Fibroblast of pulmonary artery (primary cell): ENCODE results near the gene WDR62.
"Not testable (repeated sequence)": the region's sequence is repeated elsewhere in the genome, so short reads cannot be mapped to it uniquely, and the experiment has no call there.

Experiments
- DNase-seq: peaks from one replicate; pipeline ENCODE4 v3.0.0-alpha.2; 2010; ENCODE audit warnings: low read depth
- H3K4me3 ChIP-seq: replicated peaks from 2 replicates; pipeline ENCODE4 v1.5.1; 2011; ENCODE audit warnings: low read depth, mild to moderate bottlenecking, control low read depth, low read length, moderate library complexity
- TF ChIP-seq, protein P1 (sequence below): IDR thresholded peaks from 2 replicates; pipeline ENCODE4 v1.5.1; 2011; ENCODE audit warnings: mild to moderate bottlenecking, control low read depth, low read length, inconsistent platforms; ENCODE audit errors: missing control alignments

Gene WDR62

DNA sequence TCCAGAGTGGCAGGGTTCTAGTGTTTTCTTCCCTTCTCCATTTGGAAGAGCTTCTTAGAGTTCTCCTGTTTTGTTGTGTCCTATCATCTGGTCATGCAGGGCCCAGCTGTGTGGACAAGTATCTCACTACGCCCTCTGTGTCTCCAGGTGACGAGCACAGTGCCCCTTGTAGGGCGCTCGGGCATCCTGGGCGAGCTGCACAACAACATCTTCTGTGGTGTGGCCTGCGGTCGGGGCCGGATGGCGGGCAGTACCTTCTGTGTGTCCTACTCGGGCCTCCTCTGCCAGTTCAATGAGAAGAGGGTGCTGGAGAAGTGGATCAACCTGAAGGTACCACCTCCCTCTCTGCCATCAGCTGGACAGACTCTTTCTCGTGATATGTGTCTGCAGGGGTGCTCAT, 13.0 kb downstream of the WDR62 start:
- DNase-seq, result no peak
- no peak overlapping the region for H3K4me3 ChIP-seq
- TF ChIP-seq, protein P1, sequence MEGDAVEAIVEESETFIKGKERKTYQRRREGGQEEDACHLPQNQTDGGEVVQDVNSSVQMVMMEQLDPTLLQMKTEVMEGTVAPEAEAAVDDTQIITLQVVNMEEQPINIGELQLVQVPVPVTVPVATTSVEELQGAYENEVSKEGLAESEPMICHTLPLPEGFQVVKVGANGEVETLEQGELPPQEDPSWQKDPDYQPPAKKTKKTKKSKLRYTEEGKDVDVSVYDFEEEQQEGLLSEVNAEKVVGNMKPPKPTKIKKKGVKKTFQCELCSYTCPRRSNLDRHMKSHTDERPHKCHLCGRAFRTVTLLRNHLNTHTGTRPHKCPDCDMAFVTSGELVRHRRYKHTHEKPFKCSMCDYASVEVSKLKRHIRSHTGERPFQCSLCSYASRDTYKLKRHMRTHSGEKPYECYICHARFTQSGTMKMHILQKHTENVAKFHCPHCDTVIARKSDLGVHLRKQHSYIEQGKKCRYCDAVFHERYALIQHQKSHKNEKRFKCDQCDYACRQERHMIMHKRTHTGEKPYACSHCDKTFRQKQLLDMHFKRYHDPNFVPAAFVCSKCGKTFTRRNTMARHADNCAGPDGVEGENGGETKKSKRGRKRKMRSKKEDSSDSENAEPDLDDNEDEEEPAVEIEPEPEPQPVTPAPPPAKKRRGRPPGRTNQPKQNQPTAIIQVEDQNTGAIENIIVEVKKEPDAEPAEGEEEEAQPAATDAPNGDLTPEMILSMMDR, result no peak

DNA sequence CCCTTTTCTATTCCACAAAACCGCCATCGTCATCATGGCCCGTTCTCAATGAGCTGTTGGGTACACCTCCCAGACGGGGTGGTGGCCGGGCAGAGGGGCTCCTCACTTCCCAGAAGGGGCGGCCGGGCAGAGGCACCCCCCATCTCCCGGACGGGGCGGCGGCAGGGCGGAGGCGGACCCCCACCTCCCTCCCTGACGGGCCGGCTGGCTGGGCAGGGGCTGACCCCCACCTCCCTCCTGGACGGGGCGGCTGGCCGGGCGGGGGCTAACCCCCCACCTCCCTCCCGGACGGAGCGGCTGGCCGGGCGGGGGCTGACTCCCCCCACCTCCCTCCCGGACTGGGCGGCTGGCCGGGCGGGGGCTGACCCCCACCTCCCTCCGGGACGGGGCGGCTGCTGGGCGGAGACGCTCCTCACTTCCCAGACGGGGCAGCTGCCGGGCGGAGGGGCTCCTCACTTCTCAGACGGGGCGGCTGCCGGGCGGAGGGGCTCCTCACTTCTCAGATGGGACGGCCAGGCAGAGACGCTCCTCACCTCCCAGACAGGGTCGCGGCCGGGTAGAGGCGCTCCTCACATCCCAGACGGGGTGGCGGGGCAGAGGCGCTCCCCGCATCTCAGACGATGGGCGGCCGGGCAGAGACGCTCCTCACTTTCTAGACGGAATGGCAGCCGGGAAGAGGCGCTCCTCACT, 14.3 kb downstream of the WDR62 start:
- not testable (repeated sequence) for H3K4me3 ChIP-seq, DNase-seq

DNA sequence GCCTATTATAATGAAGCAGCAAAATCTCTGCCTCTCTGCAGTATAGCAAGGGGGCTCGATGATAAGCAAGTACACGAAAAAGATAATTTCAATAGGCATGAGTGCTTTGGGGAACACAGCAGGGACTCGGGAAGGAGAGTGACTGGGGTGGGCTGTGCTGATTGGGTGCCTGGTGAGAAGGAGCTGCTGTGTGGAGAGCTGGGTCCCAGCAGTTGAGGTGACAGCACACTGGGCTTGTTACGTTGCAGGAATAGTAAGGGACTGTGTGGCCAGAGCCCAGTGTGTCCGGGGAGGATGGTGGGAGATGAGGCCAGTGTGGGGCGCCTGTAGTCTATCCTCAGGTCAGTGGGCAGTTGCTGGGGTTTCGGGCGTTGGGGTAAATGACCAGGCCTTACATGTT, 17.4 kb downstream of the WDR62 start:
- TF ChIP-seq, protein P1, result no peak

DNA sequence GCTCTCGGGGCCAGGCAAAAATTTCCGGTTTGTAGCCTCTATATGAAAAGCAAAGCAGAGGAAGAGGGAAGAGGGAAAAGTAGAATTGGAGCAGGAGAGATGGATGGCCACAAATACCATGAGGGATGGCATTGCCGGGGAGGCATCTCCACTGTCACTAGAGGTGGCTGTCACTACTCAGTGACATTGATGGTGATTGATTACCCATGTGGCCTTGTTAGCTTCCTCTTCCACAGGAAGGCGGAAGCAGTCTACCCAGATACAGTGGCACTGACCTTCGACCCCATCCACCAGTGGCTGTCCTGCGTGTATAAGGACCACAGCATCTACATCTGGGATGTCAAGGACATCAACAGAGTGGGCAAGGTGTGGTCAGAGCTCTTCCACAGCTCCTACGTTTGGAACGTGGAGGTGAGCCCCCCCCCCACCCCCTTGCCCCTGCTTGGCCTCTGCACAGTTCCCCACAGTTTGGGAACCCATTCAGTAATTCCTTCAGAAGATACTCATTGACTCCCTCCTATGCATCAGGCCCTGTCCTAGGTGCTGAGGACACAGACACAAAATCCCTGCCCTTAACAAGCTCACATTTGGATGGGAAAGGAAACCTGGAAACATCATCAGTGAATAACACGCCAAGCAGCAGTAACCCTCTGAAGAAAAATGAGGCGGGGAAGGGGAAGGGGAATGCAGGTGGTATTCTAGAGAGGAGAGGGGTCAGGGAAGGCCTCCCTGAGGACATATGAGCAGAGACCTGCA, 18.6 kb downstream of the WDR62 start:
- TF ChIP-seq, protein P1, result no peak

More for the DNA sequence above, 17.4 kb downstream of the WDR62 start:
- no peak overlapping the region for H3K4me3 ChIP-seq
- DNase-seq, result no peak

DNA sequence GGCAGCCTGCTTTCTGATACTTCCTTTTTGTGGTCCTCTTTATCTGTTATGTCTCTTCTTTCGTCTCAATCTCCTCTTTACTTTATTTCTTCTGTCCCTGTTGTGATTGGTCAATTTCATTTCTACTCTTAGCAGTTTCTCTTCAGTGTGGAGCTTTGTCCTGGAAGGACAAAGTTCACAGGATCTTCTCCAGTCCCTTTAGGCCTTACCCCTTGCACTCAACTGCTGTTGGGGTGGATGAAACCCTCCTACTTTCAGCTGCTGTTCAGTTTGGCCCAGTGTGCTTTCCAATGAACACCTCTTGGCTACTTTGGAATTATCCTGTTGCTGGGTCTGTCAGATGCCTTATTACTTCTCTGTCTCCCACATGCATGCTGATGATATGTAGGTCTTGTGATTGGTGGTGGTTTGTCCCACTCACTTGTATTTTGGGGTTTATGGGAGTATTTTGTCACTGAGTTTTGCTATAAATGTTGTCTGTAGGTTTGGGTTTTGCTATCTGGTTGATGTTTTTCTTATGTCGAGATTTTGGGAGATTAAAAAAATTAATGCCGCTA, 24.8 kb downstream of the WDR62 start:
- TF ChIP-seq, protein P1, result no peak
- no peak for DNase-seq
- H3K4me3 ChIP-seq, result no peak overlapping the region

More for the DNA sequence above, 18.6 kb downstream of the WDR62 start:
- no peak for DNase-seq
- no peak overlapping the region for H3K4me3 ChIP-seq

DNA sequence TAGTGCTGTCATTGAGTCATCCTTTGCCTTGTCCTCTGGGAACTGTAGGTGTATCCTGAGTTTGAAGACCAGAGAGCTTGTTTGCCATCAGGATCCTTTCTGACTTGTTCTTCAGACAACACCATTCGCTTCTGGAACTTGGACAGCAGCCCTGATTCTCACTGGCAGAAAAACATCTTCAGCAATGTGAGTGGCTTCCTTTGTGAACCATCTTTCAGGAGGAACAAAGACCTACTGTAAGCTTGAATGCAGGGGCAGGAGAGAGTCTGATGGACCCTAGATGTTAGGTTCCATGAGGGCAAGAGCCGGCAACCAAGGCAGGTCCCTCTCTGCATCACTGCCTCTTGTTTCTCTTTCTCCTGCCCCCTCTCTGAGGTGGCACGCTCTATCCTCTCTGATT, 26.7 kb downstream of the WDR62 start:
- DNase-seq, result no peak
- H3K4me3 ChIP-seq, result no peak overlapping the region
- TF ChIP-seq, protein P1, result no peak

DNA sequence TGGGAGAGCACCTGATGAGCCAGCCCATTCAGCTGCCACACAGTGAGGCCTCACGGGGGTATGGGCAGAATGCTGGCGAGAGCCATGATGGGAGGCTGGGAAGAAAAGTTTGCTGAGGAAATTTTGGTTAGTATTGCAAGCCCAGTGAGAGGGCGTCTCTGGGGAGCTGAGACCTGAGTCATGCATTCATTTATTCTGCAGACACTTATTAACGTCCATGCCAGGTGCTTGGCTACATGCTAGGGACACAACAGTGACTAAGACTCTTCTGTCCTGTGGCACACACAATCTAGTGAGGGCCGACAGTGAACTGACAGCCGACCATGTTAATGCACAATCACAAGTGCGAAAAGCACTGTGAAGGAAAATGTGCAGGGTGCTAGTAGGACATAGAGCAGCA, 27.2 kb downstream of the WDR62 start:
- H3K4me3 ChIP-seq, result no peak overlapping the region
- no peak for DNase-seq
- TF ChIP-seq, protein P1, result no peak
